SK-N-SH (cell line): ENCODE measurements around the gene POT1. TPM values are rescaled to one million over a fixed set of nuclear protein-coding genes. Genes with fewer than 3 reads are reported as not detected.

Experiments
- CTCF ChIA-PET: fragments of 300-600, 350-600 bp; formaldehyde crosslinking; extraction: SDS; loops from one replicate; lab custom pipeline; 2021; lab: Yijun Ruan, JAX
- POLR2A ChIA-PET: fragments of 350-600 bp; sonication (Branson Sonifier 250); formaldehyde crosslinking; extraction: SDS; loops from one replicate; lab custom pipeline; 2020; ENCODE audit warnings: antibody characterized with exemption, inconsistent platforms; lab: Yijun Ruan, JAX
- DNase-seq: peaks from one replicate; pipeline ENCODE4 v3.0.0; 2012
- H2AFZ ChIP-seq: fragments of 200-600 bp; sonication (generic); 2 replicates; pipeline ENCODE4 v1.8.1; 2016; ENCODE audit warnings: antibody characterized with exemption, mild to moderate bottlenecking, low read depth
- H3F3A ChIP-seq: fragments of 200-600 bp; sonication (generic); replicated peaks from 2 replicates; pipeline ENCODE3; 2016; ENCODE audit warnings: antibody characterized with exemption, mild to moderate bottlenecking; ENCODE audit not compliant: insufficient read depth
- H3K27ac ChIP-seq, 2 experiments: fragments of 200-500 bp in 1 of 2; fragments of 200-600 bp in 1 of 2; sonication (Bioruptor generic) in 1 of 2; sonication (generic), shearing (Covaris generic) in 1 of 2; 2 replicates each; pipeline versions ENCODE4 v1.5.1 to v1.6.1; 2014 to 2016; ENCODE audit warnings: low read depth in 2 of 2, inconsistent platforms in 1 of 2, low read length in 1 of 2, mild to moderate bottlenecking in 1 of 2, mixed read lengths in 1 of 2
- H3K27me3 ChIP-seq: fragments of 200-600 bp; sonication (generic), shearing (Covaris generic); 2 replicates; pipeline ENCODE4 v1.6.1; 2016; ENCODE audit warnings: mixed run types; ENCODE audit not compliant: insufficient read depth
- H3K36me3 ChIP-seq, 2 experiments: fragments of 200-500 bp in 1 of 2; fragments of 200-600 bp in 1 of 2; sonication (Bioruptor generic) in 1 of 2; sonication (generic) in 1 of 2; replicated peaks in 1 of 2; 2 replicates each; pipeline versions ENCODE3 to v1.5.1; 2014 to 2016; ENCODE audit warnings: low read length in 1 of 2, mild to moderate bottlenecking in 1 of 2; ENCODE audit not compliant: insufficient read depth in 2 of 2, control insufficient read depth in 1 of 2
- H3K4me1 ChIP-seq, 2 experiments: fragments of 200-500 bp in 1 of 2; fragments of 200-600 bp in 1 of 2; sonication (Bioruptor generic) in 1 of 2; sonication (generic), shearing (Covaris generic) in 1 of 2; 2 replicates each; pipeline versions ENCODE4 v1.5.1 to v1.6.1; 2014 to 2016; ENCODE audit warnings: low read depth in 1 of 2, low read length in 1 of 2, mixed run types in 1 of 2; ENCODE audit not compliant: insufficient read depth in 2 of 2, control insufficient read depth in 1 of 2
- H3K4me2 ChIP-seq: fragments of 200-600 bp; sonication (generic), shearing (Covaris generic); 2 replicates; pipeline ENCODE4 v1.6.1; 2017; ENCODE audit warnings: mixed run types
- H3K4me3 ChIP-seq, 2 experiments: fragments of 200-500 bp in 1 of 2; fragments of 200-600 bp in 1 of 2; sonication (Bioruptor generic) in 1 of 2; sonication (generic), shearing (Covaris generic) in 1 of 2; 2 replicates each; pipeline versions ENCODE4 v1.5.1 to v1.8.1; 2014 to 2016; ENCODE audit warnings: low read depth in 2 of 2, inconsistent platforms in 1 of 2, low read length in 1 of 2, mild to moderate bottlenecking in 1 of 2, mixed read lengths in 1 of 2, moderate library complexity in 1 of 2
- H3K79me2 ChIP-seq: fragments of 200-600 bp; sonication (generic); 2 replicates; pipeline ENCODE4 v1.8.1; 2017; ENCODE audit warnings: mild to moderate bottlenecking; ENCODE audit not compliant: insufficient read depth
- H3K9ac ChIP-seq: fragments of 200-600 bp; sonication (generic); 2 replicates; pipeline ENCODE4 v1.6.1; 2017; ENCODE audit warnings: mixed run types
- H3K9me2 ChIP-seq: fragments of 200-600 bp; sonication (generic); 2 replicates; pipeline ENCODE4 v1.6.1; 2017; ENCODE audit warnings: mixed run types
- H3K9me3 ChIP-seq: fragments of 200-600 bp; sonication (generic); 2 replicates; pipeline ENCODE4 v1.6.1; 2017; ENCODE audit warnings: mixed run types, mild to moderate bottlenecking, moderate library complexity
- H4K20me1 ChIP-seq: fragments of 200-600 bp; sonication (generic); 2 replicates; pipeline ENCODE4 v1.6.1; 2017; ENCODE audit warnings: mild to moderate bottlenecking, mixed run types; ENCODE audit not compliant: insufficient read depth
- CHD2 ChIP-seq: fragments of 150-350 bp; IDR thresholded peaks from 2 replicates; pipeline ENCODE4 v1.6.1; 2018; ENCODE audit warnings: low read length; ENCODE audit not compliant: partially characterized antibody
- EP300 ChIP-seq, 2 experiments: IDR thresholded peaks; 2 replicates each; pipeline versions ENCODE4 v1.4.0 to v1.6.1; 2012; ENCODE audit warnings: borderline replicate concordance in 1 of 2, low read depth in 1 of 2, low read length in 1 of 2
- EZH2phosphoT487 ChIP-seq: fragments of 200-600 bp; sonication (generic); IDR thresholded peaks from 2 replicates; pipeline ENCODE4 v1.6.1; 2017; ENCODE audit warnings: low read depth, mixed run types, mild to moderate bottlenecking, antibody characterized with exemption, moderate library complexity, borderline replicate concordance
- FOSL2 ChIP-seq: IDR thresholded peaks from 2 replicates; pipeline ENCODE4 v1.4.0; 2012; ENCODE audit warnings: low read depth, mild to moderate bottlenecking, moderate library complexity, borderline replicate concordance
- FOXJ3 ChIP-seq: sonication (generic); formaldehyde crosslinking; IDR thresholded peaks from 2 replicates; pipeline ENCODE4 v1.5.1; 2020; ENCODE audit warnings: mild to moderate bottlenecking, missing genetic modification reagents
- FOXM1 ChIP-seq: IDR thresholded peaks from 2 replicates; pipeline ENCODE4 v1.4.0; 2012; ENCODE audit warnings: low read depth, mild to moderate bottlenecking
- GABPA ChIP-seq: IDR thresholded peaks from 2 replicates; pipeline ENCODE4 v1.4.0; 2012; ENCODE audit warnings: low read depth, mild to moderate bottlenecking
- GATA2 ChIP-seq: sonication (generic); formaldehyde crosslinking; IDR thresholded peaks from 2 replicates; pipeline ENCODE4 v1.5.0; 2020; ENCODE audit warnings: mild to moderate bottlenecking, missing genetic modification reagents
- JUND ChIP-seq: IDR thresholded peaks from 2 replicates; pipeline ENCODE4 v1.4.0; 2012
- MAX ChIP-seq: IDR thresholded peaks from 2 replicates; pipeline ENCODE4 v1.4.0; 2012; ENCODE audit warnings: low read depth
- MEF2A ChIP-seq: IDR thresholded peaks from 2 replicates; pipeline ENCODE4 v1.4.0; 2012; ENCODE audit warnings: low read depth, borderline replicate concordance
- NRF1 ChIP-seq: IDR thresholded peaks from 2 replicates; pipeline ENCODE4 v1.6.1; 2012; ENCODE audit warnings: low read depth, mild to moderate bottlenecking, low read length
- RAD21 ChIP-seq: IDR thresholded peaks from 2 replicates; pipeline ENCODE4 v1.6.1; 2012; ENCODE audit warnings: mild to moderate bottlenecking, low read length
- RCOR1 ChIP-seq: fragments of 150-350 bp; IDR thresholded peaks from 2 replicates; pipeline ENCODE4 v1.6.1; 2017; ENCODE audit warnings: antibody characterized with exemption, low read length
- RFX5 ChIP-seq: IDR thresholded peaks from 2 replicates; pipeline ENCODE4 v1.6.1; 2012; ENCODE audit warnings: mild to moderate bottlenecking, improper control_type of control experiment, low read length
- RXRA ChIP-seq: IDR thresholded peaks from 2 replicates; pipeline ENCODE4 v1.4.0; 2012; ENCODE audit warnings: low read depth, mild to moderate bottlenecking, borderline replicate concordance
- SIN3A ChIP-seq: IDR thresholded peaks from 2 replicates; pipeline ENCODE4 v1.6.1; 2012; ENCODE audit warnings: low read depth, mild to moderate bottlenecking, low read length, moderate library complexity, borderline replicate concordance
- TAF1 ChIP-seq: IDR thresholded peaks from 2 replicates; pipeline ENCODE4 v1.6.1; 2012; ENCODE audit warnings: low read depth, mild to moderate bottlenecking, low read length, moderate library complexity, borderline replicate concordance
- TCF12 ChIP-seq: IDR thresholded peaks from 2 replicates; pipeline ENCODE4 v1.4.0; 2012
- TEAD4 ChIP-seq: IDR thresholded peaks from 2 replicates; pipeline ENCODE4 v1.4.0; 2012; ENCODE audit warnings: mild to moderate bottlenecking, borderline replicate concordance; ENCODE audit not compliant: insufficient read depth
- USF2 ChIP-seq: fragments of 150-350 bp; IDR thresholded peaks from 2 replicates; pipeline ENCODE4 v1.6.1; 2017; ENCODE audit warnings: antibody characterized with exemption, low read length, low read depth, borderline replicate concordance
- YY1 ChIP-seq: IDR thresholded peaks from 2 replicates; pipeline ENCODE4 v1.4.0; 2012; ENCODE audit warnings: low read depth, mild to moderate bottlenecking
- WGBS: methylation state at CpG from one replicate; pipeline ENCODE4 v1.1.6; 2017; ENCODE audit warnings: low lambda C conversion rate; 5-methylcytosine and 5-hydroxymethylcytosine counted together
- polyA plus RNA-seq, 3 experiments: library from polyadenylated mRNA; depleted of rRNA; stranded (reverse); fragments of >200 nt; gene quantifications; 2 replicates each; pipeline ENCODE4 v1.2.3, GENCODE V29; 2012

Gene POT1
- polyA plus RNA-seq, 1 of the 3 experiments (the other 2 are of a cell fraction), result 18.1 TPM

GRCh38 chr7:124945680-124946079, 16.1 kb upstream of the POT1 start:
- no peaks in the 10 kb centered on the region for H3K36me3 ChIP-seq
- ChIA-PET POLR2A (no interaction called here), CTCF (interaction anchor here (1.0 kb wide), 1 partner anchor 10 kb away, joined by 3 read pairs; no protein-coding TSS in a partner anchor)
- H3K9ac ChIP-seq, result no peak overlapping the region
- WGBS, result 71% methylated on average over 3 of the region's 3 CpGs
- no peaks in the 10 kb centered on the region for H3K4me1 ChIP-seq
- DNase-seq, result no peak
- H3K27ac ChIP-seq, result no peak overlapping the region
- no peak for TF ChIP-seq TCF12
- no peak for TF ChIP-seq JUND
- no peak for TF ChIP-seq GATA2 (CRISPR knock-in tag)
- no peak for TF ChIP-seq EP300 (IDR thresholded peaks at IDR 0.05; ENCODE audit: borderline replicate concordance in 1 of 2, low read depth in 1 of 2, low read length in 1 of 2)
- no peak for TF ChIP-seq RFX5
- no peak for TF ChIP-seq GABPA
- no peak for TF ChIP-seq RXRA
- no peak for TF ChIP-seq YY1
- TF ChIP-seq RAD21, result no peak
- TF ChIP-seq FOXJ3 (CRISPR knock-in tag), result no peak
- TF ChIP-seq USF2, result no peak
- no peak for TF ChIP-seq TAF1
- TF ChIP-seq TEAD4, result no peak
- TF ChIP-seq, all 33 proteins: peak for 0
- Histone ChIP-seq H4K20me1 (no peaks in the 10 kb centered on the region), H3K4me2 (no peak overlapping the region), H3K4me3 (no peak overlapping the region), H3K79me2 (no peaks in the 10 kb centered on the region), H3K27me3 (no peaks in the 10 kb centered on the region), H3F3A (no peaks in the 10 kb centered on the region), H3K9me3 (no peaks in the 10 kb centered on the region), H2AFZ (no peak overlapping the region), H3K9me2 (no peaks in the 10 kb centered on the region)

- ChIA-PET CTCF (no interaction called here), POLR2A (no interaction called here)
- H3K79me2 ChIP-seq, result no peaks in the 10 kb centered on the region
- DNase-seq, result no peak
- no peaks in the 10 kb centered on the region for H3K36me3 ChIP-seq
- H3K4me2 ChIP-seq, result no peak overlapping the region
- H3K9me3 ChIP-seq, result no peaks in the 10 kb centered on the region
- H3K4me3 ChIP-seq, result no peak overlapping the region
- no peaks in the 10 kb centered on the region for H3F3A ChIP-seq
- no peaks in the 10 kb centered on the region for H3K9me2 ChIP-seq
- H3K27ac ChIP-seq, result no peak overlapping the region
- WGBS, result 68% methylated on average over 2 of the region's 2 CpGs
- no peak for TF ChIP-seq CHD2
- no peak for TF ChIP-seq RFX5
- no peak for TF ChIP-seq SIN3A
- no peak for TF ChIP-seq GABPA
- no peak for TF ChIP-seq MEF2A
- TF ChIP-seq EZH2phosphoT487, result no peak
- TF ChIP-seq RCOR1, result no peak
- TF ChIP-seq JUND, result no peak
- TF ChIP-seq GATA2 (CRISPR knock-in tag), result no peak
- no peak for TF ChIP-seq FOXM1
- no peak for TF ChIP-seq MAX
- no peak for TF ChIP-seq FOSL2
- no peak for TF ChIP-seq NRF1
- TF ChIP-seq RAD21, result no peak
- H3K27me3 ChIP-seq, result no peaks in the 10 kb centered on the region
- H3K4me1 ChIP-seq, result no peaks in the 10 kb centered on the region
- no peaks in the 10 kb centered on the region for H4K20me1 ChIP-seq
- no peak overlapping the region for H2AFZ ChIP-seq
- H3K9ac ChIP-seq, result no peak overlapping the region
Measured at GRCh38 chr7:124943472-124943871, 13.8 kb upstream of the POT1 start.
